NCI-H1930 (cell line): ENCODE results near the gene COL7A1.
"Not testable (repeated sequence)": the region's sequence is repeated elsewhere in the genome, so short reads cannot be mapped to it uniquely, and the experiment has no call there.

Experiments used
- DNase-seq, 2 experiments: peaks; one replicate each; lab custom pipeline; 2025; lab: John Stamatoyannopoulos, UW

Gene COL7A1

DNA sequence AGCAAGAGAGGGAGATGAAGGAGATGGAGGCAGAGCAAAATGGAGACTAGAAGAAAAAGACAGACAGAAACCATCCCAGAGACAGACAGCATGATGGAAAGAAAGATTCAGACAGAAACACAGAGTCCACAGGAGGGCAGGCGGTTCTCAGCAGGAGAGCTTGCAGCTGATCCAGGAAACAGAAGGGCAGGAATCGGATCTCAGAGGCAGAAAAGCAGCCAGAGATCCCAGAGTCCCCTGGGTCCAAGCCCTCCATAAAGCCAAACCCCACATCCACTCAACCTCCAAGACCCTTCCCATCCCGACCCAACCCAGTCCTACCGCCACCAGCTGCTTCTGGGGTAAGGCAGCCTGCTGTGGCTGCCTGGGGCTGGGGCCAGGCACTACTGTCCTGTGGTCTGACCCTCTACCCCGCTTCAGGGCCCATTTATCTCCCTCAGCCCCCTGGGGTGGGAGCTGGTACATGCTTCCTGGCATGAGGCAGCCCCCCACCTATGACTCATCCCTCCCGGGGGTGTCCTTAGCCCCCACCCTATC, 31.7 kb downstream of the COL7A1 start, which contains the start of gene UCN2:
TSS of gene UCN2 (minus strand) at position 400 of the 537 bp plus-strand sequence. CDS start 657 bp downstream, outside the sequence.
- DNase-seq = no peak

DNA sequence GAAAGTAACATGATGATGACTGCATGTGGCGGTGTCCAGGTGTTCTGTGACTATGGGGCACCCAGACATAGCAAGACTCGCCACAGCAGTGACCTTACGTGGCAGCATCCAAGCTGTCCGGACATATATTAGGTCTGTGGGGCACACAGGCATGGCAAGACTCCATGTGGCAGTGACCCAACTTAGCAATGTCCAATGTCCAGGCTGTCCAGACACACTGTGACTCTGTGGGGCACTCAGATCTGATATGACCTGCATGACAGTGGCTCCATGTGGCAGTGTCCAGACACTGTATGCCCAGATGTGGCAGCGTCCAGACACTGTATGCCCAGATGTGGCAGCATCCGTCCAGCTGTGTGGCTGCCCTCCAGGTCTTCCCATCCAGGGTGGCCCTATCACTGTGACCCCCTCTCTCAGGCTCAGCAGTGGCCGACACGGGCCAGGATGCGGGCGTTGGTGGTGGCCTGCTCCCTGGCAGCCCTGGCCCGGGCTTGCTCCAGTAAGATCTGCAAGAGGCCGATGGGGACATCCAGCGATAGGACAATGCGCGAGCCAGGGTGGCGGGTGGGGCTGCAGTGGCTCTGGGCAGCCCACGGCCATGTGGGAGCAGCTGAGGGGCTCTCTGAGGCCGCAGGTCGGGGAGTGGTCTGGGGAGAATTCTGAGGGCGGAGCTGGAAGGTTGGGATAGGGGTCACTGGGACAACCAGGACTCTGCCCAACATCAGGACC, 32.6 kb downstream of the COL7A1 start:
- no peak for DNase-seq

DNA sequence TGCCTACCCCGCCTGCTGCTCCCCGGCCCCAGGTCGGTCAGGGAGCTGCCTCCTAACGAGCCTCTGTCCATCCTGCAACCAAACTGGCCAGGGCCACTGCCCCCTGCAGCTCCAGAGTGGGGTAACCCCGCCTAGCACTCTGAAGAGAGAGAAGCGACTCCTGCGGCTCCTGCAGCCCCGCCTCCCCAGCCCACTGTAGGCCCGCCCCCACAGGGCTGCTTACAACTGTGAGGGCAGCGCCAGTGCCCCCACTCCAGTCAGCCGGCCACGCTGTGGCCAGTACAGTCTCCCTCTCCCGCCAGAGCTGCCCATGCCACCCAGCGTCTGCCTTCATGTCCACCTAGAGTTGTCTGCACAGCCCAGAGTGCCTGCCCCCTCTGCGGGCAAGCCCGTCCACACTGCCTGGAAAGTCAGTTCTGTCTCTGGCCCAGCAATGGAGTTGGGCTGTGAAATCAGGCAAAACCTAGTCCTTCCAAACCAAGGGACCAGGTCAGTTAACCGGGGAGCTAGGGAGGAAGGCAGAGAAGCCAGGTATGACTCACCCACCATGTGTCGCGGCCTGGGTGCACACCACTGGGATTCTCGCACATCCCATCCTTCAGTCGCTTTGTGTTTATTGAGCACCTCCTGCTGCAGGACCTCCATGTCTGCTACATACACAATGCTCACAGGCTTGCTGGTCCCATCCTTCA, 33.9 kb downstream of the COL7A1 start:
- DNase-seq = no peak

DNA sequence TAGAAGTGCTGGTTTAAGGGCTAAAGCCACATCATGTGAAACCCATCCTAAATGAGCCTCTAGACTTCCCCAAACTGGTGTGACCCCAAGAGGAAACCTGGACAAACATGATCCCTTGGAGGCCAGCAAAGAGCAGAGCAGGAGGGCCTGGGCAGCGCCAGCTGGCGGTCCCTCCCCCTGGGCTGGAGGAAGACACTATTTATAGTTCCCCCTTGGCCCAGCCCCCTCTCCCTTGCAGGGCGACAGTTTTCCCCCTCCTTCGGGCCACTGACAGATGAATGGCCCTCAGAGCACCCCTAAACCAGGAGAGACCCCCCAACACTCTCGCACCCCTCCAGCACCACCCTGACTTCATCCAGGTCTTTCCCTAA, 34.5 kb downstream of the COL7A1 start:
- DNase-seq = no peak

DNA sequence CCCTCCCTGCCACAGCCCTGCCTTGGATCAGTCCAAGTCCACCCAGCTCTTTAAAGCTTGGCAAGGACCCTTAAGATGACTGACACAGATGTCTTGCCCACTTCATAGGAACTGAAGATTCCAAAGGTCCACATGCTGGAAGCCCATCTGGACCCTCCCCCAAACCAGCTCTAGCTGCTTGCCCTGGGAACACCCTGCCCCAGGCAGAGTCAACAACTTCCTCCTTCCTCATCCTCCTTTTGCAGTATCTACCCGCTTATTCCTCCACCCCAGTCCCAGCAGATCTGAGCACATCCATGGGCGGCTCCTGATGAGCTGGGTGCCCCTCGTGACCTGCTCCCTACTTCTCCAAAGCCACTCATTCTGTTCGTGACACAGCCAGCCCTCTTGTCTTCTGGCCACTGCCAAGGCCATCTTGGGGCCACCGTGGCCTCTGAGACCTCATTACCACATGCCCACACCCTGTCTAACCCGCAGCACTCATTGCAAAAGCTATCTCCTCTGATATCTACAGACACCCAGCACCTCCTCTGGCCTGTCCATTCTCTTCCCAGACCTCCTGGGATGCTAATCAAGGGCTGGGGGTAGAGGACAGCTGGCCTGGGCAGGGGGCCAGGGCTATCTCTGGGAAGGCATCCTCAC, 36.5 kb downstream of the COL7A1 start:
- DNase-seq = no peak

DNA sequence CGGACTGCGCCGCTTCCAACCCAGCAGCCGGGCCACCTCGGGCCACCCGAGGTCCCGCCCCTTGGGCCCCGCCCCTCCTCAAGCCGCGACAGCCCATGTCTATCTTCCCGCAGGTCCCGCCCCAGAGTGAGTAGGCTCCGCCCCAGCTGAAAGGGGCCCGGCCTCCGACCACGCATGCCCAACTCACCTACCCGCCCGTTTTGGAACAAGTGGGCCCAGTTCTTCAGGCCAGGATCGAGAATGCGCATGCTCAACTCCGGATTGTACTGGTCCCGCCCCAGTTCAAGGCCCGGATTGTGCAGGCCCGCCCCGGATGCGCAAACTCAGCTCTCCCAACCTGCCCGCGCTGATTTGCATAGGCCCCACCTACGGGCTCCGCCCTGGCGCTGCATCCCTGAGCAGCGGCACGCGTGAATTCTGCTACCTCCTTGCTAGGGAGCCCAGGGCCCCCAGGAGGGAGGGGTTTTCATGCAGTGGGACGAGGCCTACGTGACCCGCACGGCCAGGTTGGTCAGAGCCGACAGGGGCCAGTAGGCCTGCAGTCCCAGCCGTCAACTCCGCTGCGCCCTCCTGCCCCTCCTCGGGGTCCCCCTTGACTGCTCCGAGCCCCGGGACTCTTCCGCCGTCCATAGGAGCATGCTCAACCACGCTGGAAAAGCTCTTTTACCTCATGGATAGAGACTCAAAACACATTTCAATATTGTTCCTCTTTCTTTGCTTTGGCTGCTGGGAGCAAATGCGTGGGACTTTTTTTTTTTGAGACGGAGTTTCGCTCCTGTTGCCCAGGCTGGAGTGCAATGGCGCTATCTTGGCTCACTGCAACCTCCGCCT, 38.1 kb downstream of the COL7A1 start, which contains the start of gene PFKFB4:
TSS of gene PFKFB4 (minus strand) at position 8 of the 831 bp plus-strand sequence. CDS start 26 bp downstream, outside the sequence.
- DNase-seq = peak; percentile 94

DNA sequence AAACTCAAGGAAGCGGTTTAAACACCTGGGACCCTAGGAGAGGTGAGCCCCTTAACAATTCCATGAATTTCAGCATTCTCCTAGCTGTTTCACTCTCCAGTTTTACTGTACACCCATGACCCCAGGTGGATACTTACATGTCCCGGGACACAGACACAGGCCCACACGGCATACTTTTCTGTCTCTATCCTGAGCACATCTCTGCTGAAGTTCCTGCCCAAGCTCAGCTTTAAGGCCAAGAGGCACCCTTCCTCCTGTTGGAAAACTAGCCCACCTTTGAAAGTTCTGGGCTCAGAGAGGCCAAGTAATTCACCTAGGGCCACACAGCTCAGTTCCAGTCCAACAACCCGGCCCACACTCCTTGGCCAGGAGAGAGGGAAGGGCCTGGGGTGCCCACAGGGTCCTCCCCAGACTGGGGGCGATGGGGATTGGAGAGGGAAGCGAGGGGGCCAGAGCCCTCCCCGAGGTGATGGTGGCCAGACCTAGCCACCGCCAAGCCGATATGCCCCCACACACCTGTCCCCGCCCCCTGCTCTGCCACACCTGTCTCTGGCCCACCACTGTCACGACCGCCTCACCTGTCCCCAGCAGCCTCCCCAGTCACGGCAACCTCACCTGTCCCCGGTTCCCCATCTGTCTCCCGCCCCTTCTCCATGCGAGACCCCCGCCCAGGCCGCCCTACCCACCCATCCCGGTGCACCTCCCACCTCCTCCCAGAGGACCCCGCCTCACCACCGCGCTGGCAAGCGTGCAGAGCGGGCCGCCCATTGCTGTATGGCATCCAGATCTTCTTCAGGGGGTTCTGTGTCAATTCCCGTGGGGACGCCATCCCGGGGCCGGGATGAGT, 39.0 kb downstream of the COL7A1 start:
- DNase-seq = peak in 1 of 2 experiments; percentile 6

DNA sequence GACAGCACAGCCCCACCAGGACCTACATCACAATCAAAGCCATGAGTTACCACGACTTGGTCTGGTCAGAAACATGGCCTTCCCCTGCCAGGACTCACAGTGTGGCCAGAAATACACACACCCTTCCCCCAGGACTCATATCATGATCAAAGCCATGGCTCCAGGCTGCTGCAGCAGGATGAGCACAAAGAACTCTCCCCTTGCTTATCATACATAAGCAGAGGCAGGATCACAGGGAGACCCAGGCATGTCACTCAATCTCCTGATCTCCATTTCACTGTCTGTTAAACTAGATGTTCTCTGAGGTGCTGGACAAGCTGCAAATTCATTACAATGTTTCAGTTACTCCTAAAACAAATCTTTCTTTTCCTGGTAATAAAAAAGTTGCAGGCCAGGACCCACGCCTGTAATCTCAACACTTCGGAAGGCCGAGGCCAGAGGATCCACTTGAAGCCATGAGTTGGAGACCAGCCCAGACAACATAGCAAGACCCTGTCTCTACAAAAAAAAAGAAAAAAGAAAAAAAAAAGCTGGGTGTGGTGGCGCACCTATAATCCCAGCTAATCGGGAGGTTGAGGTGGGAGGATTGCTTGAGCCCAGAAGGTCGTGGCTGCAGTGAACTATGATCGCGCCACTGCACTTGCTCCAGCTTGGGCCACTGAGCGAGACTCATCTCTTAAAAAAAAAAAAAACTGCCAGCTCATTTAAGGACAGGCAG, 39.7 kb downstream of the COL7A1 start:
- no peak for DNase-seq

DNA sequence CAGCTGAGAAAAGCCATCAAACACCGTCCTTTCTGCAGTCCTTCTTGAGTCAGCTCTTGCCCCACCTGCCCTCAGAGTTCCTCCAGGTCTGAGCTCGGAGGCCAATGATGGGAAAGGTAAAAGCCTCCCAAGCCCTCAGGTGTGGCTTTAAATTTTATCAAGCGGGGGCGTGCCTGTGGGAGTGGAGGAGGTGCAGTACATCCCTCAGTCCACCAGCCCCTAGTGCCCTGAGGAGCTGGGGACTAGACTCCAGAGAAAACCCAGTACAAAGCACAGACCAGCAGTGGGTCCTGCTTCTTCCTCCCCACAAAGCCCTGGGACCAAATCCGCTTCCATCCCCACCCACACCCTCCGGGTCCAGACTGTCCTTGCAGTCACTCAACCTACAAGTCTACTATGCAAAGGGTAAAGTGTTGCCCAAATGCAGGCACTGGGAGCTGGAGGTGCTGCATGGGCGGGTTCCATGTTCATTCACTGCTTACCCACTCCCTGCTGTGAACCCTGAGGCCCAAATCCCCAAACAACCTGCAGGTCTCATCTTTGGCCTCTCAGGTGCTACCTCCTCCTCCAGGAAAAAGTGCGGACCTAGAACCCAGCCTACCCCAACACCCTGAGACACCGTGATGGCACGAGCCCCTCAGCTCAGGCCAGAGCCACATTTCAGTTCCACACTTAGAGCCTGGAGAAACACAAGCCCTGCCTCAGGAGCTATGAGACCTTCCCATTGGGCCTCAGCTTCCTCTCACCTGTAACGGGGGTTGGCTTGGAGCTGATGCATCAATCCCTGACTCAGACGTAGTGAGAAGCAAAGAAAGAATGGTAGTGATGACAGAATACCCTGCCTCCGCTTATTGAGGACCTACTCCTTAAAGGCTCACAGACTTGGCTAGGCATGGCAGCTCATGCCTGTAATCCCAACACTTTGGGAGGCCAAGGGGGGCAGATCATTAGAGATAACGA, 41.0 kb downstream of the COL7A1 start:
- DNase-seq = no peak

DNA sequence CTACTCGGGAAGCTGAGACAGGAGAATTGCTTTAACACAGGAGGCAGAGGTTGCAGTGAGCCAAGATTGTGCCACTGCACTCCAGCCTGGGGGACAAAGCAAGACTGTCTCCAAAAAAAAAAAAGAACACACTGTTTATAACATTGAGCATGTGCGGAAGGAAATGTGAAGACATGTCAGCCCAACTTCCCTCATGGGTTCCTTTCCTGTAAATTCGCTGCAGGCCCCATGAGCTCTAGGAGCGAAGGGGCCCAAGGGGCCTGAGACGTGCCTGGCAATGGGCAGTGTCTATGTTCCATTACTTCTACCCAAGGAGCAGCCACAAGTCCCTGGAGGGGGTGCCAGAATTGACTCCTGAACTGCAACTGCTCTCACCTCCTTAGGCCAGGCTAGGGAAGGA, 41.8 kb downstream of the COL7A1 start:
- no peak for DNase-seq

DNA sequence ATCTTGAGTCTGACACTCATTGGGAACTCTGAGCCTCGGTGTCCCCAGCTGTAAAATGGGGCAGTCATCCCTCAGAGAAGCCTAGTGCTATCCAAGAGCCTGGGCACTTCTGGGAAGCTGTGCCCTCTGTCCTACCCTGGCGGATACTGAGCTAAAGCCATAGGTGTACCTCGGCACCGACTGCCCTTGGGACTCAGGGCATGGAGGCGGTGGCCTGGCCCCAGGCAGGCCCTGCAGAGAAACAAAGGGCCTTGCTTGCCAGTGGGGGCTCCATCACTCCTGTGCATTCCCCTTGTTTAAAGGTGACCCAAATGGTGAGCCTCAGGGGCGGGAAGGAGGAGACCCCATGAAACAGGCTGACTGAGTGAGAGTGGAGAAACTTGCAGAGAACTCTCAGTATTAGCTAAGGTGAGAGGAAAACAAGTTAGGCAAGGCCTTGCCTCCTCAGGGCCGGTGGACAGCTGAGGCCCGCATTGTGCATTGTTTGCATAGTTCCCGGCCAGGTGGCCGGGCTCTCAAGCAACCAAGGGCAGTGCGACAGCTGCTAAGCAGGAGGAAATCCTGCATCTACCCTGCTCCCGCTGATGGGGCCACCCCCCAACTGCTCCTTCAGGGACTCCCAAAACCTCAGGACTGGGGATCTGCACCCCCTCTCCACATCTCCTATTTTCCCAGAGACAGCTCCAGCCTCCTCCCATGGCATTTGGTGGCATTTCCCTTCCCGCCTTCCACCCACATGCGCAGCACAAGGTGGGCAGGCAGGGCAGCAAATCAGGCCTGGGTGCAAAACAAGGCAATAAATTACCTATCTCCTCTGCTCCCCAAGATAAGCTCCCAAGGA, 42.8 kb downstream of the COL7A1 start:
- DNase-seq = no peak

DNA sequence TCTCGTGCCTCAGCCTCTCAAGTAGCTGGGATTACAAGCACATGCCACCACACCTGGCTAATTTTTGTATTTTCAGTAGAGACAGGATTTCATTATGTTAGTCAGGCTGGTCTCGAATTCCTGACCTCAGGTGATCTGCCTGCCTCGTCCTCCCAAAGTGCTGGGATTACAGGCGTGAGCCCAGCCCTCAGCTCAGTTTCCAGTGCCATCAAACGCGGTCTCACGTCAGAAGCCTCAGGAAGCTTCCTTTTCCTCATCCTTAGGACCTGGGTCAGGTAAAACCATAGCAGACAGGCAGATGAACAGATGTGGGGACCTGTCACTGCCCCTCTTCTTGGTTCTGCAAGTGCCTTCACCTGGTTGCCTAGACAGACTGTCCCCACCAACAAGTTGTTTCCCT, 43.5 kb downstream of the COL7A1 start:
- DNase-seq = not testable (repeated sequence)

DNA sequence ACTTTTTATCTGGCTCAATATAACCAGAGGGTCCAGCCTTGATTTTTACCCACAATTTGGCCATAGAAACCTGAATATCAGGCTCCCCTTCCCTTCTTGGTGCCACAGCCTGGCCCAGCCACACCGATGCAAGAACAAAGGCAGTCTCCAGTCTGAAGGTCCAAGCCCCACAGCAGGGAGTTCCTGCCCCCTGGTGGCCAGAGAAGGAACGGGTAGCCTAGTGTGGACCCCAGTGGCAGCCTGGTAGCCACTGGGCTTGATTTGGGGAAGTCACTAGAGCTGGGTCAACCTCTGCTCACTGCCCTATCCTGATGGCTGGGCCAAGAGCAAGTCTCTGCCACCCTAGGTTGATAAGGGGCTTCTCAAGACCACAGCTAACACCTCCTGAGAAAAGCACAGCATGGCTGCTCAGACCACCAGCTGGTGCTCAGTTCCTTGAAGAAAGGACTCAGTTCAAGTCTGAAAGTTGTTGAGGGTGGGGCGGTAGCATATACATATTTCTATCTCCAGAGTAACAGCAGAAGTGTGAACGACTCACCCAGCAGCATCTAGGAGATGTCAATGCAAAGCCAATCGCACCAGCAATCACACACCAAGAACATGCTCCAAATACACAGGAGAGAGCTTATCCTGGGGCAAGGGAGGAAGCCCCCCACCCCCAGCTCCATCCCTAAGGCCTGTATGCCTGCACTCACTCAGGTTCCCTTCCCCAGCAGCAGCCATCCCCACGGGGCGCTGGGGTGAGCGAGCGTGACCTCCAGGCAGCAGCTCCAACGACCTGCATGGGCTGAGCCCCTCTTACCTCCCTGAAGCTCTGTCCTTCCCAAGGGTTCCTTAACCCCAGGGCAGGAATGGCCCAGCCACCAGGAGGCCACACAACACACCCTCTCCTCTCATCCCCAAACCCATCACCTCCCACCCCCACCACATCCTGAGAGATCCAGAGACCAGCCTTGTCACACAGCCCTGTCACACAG, 46.1 kb downstream of the COL7A1 start:
- DNase-seq = peak; percentile 38 to 52

DNA sequence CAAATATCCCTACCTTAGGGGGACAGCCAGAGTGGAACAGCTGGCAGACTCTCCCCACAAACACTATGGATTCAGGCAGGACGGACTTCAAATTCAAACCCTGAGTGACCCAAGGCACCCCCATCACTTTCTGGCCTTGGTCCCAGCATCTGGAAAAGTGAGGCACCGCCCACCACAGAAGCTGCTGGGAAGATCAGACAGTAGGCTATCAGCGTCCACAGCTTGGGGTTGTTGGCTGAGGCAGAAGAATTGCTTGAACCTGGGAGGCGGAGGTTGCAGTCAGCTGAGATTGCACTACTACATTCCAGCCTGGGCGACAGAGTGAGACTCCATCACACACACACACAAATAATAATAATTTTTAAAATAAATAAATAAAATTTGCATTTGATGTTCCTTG, 47.0 kb downstream of the COL7A1 start:
- DNase-seq = no peak

DNA sequence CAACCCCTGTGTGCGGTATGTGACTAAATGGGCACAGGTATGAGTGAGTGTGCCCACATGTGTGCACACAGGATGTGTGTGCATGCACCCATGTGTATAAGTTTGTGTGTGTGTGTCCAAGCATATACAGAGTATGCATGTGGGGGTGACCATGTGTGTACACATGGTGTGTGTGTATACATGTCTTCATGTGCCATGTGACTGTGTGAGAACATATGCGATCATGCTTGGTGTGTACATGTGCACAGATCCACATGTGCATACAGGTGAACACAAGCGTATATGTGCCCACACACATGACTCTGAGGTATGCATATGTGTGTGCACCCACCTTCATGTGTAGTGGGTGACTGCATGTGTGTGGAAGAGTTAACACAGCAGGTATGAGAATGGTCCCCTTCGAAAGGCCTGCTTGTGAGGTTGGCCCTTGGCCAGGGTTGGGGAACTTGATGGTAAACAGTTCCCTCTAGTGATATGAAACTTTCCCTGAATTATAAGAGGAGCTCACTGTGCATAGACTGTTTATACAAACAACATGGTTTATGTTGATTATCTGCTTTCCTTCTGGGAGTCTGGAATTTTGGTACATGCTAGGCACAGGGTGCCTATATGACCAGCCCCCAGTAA, 48.8 kb downstream of the COL7A1 start:
- DNase-seq = no peak

DNA sequence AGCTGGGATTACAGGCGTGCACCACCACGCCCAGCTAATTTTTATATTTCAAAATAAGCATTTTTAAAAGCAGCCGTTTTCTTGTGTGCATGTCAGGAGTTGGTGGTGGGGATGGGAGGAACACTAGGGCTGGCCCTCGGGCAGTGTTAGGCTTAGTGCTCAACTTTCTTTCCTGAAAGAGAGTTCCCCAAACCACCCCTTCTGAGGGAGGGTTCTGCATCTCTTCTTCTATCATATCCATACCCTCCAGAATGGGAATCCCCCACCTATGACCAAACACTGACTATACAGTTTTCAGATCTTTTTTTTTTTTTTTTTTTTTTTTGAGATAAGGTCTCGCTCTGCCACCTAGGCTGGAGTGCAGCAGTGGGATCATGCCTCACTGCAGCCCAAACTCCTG, 51.0 kb downstream of the COL7A1 start:
- no peak for DNase-seq
